DOHH2 (cell line): ENCODE data around the gene KRT17.
A peak's percentile ranks its signal among the peaks of the same experiment; 100 is the strongest.

Experiments
- H3F3A ChIP-seq: fragments of 200-600 bp; sonication (generic), shearing (Covaris generic); 2 replicates; pipeline ENCODE4 v1.6.0; 2016; ENCODE audit warnings: antibody characterized with exemption, mild to moderate bottlenecking; ENCODE audit not compliant: control insufficient read depth, insufficient read depth
- H3K27ac ChIP-seq: fragments of 200-600 bp; sonication (generic); 2 replicates; pipeline ENCODE4 v1.5.1; 2014; ENCODE audit warnings: low read depth, mild to moderate bottlenecking, low read length, moderate library complexity
- H3K27me3 ChIP-seq: fragments of 200-600 bp; sonication (generic); 2 replicates; pipeline ENCODE4 v1.6.1; 2014; ENCODE audit warnings: mild to moderate bottlenecking, low read length, mixed read lengths; ENCODE audit not compliant: control insufficient read depth
- H3K36me3 ChIP-seq: fragments of 200-600 bp; sonication (generic); 2 replicates; pipeline ENCODE4 v1.6.1; 2014; ENCODE audit warnings: mild to moderate bottlenecking, low read length, moderate library complexity, mixed read lengths; ENCODE audit not compliant: control insufficient read depth
- H3K4me1 ChIP-seq: fragments of 200-600 bp; sonication (generic); 2 replicates; pipeline ENCODE4 v1.6.1; 2014; ENCODE audit warnings: mild to moderate bottlenecking, low read length, mixed read lengths; ENCODE audit not compliant: control insufficient read depth
- H3K4me2 ChIP-seq: fragments of 200-600 bp; sonication (generic); 2 replicates; pipeline ENCODE4 v1.6.0; 2014; ENCODE audit warnings: mild to moderate bottlenecking, low read length, moderate library complexity
- H3K4me3 ChIP-seq: fragments of 200-600 bp; sonication (generic); 2 replicates; pipeline ENCODE4 v1.5.1; 2014; ENCODE audit warnings: mild to moderate bottlenecking, low read length, mixed read lengths
- H3K79me2 ChIP-seq: fragments of 200-600 bp; sonication (generic); 2 replicates; pipeline ENCODE4 v1.6.1; 2014; ENCODE audit warnings: mild to moderate bottlenecking, low read length, mixed read lengths; ENCODE audit not compliant: control insufficient read depth
- H3K9me2 ChIP-seq: fragments of 200-600 bp; sonication (generic); replicated peaks from 2 replicates; pipeline ENCODE4 v1.6.1; 2014; ENCODE audit warnings: mild to moderate bottlenecking, low read length, mixed read lengths; ENCODE audit not compliant: control insufficient read depth
- H3K9me3 ChIP-seq: fragments of 200-600 bp; sonication (generic); 2 replicates; pipeline ENCODE4 v1.6.1; 2014; ENCODE audit warnings: antibody characterized with exemption, low read length, mixed read lengths; ENCODE audit not compliant: control insufficient read depth, insufficient read depth
- H4K20me1 ChIP-seq: fragments of 200-600 bp; sonication (generic); 2 replicates; pipeline ENCODE4 v1.6.0; 2014; ENCODE audit warnings: low read depth, mild to moderate bottlenecking, antibody characterized with exemption, low read length, moderate library complexity; ENCODE audit not compliant: control insufficient read depth, insufficient read depth
- EZH2phosphoT487 ChIP-seq: fragments of 200-600 bp; sonication (generic); IDR thresholded peaks from 2 replicates; pipeline ENCODE4 v1.6.1; 2017; ENCODE audit warnings: borderline replicate concordance, mild to moderate bottlenecking, antibody characterized with exemption, low read length, moderate library complexity, mixed read lengths
- TF ChIP-seq, protein P1 (sequence below): fragments of 200-600 bp; sonication (generic); IDR thresholded peaks from one replicate; pipeline ENCODE4 v1.5.1; 2014; ENCODE audit warnings: antibody characterized with exemption, mild to moderate bottlenecking, low read depth, low read length; ENCODE audit not compliant: poor library complexity, severe bottlenecking

The KRT17 gene

DNA sequence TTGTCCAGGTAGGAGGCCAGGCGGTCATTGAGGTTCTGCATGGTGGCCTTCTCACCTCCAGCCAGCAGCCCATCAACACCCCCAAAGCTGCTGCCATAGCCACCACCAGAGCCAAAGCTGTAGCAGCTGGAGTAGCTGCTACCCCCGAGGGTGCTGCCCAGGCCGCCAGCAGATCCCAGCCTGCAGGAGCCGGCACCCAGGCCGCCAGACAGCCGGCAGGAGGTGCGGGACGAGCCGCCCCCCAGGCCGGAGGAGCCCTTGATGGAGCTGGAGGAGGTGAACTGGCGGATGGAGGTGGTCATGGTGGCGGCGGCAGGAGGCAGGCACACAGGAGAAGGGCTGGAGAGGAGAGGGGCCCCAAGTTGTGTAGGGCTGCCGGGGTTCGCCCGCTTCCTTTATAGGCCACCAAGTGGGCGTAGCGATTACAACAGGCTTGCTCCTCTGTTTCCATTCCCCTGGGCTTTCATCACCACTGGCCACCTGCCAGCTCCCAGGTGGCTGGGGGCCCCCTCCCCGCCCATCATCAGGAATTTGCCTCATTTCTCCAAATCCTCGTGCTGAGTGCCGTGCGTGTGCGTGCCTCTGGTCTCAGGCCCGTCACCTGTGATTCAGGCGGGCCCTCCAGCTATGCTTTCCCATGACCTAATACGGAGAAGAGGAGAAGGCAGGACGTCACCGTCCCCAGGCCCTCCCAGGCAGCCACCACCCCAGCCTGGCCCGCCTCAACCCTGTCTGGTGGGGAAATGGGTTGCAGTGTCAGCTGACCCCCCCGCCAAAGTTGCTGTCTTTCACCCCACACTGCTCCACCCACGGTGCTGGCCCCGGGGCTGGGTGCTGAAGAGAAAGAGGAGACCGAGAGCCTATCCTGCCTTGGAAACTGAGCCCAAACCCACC, at the start of gene KRT17:
TSS of gene KRT17 (minus strand) at position 368 of the 894 bp plus-strand sequence. CDS start at position 302, 66 bp downstream.
- Histone ChIP-seq H3K4me3 (no peak within 1 kb of the TSS), H4K20me1 (no peaks in the 10 kb centered on the region), H3K27me3 (no peaks in the 10 kb centered on the region), H3K9me3 (no peaks in the 10 kb centered on the region), H3K4me2 (no peak within 1 kb of the TSS), H3F3A (no peaks in the 10 kb centered on the region), H3K79me2 (no peaks in the 10 kb centered on the region), H3K4me1 (no peaks in the 10 kb centered on the region), H3K9me2 (no peaks in the 10 kb centered on the region), H3K27ac (no peak within 1 kb of the TSS), H3K36me3 (no peaks in the 10 kb centered on the region)
- TF ChIP-seq EZH2phosphoT487, result no peak
- TF ChIP-seq, protein P1, sequence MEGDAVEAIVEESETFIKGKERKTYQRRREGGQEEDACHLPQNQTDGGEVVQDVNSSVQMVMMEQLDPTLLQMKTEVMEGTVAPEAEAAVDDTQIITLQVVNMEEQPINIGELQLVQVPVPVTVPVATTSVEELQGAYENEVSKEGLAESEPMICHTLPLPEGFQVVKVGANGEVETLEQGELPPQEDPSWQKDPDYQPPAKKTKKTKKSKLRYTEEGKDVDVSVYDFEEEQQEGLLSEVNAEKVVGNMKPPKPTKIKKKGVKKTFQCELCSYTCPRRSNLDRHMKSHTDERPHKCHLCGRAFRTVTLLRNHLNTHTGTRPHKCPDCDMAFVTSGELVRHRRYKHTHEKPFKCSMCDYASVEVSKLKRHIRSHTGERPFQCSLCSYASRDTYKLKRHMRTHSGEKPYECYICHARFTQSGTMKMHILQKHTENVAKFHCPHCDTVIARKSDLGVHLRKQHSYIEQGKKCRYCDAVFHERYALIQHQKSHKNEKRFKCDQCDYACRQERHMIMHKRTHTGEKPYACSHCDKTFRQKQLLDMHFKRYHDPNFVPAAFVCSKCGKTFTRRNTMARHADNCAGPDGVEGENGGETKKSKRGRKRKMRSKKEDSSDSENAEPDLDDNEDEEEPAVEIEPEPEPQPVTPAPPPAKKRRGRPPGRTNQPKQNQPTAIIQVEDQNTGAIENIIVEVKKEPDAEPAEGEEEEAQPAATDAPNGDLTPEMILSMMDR, result no peak

DNA sequence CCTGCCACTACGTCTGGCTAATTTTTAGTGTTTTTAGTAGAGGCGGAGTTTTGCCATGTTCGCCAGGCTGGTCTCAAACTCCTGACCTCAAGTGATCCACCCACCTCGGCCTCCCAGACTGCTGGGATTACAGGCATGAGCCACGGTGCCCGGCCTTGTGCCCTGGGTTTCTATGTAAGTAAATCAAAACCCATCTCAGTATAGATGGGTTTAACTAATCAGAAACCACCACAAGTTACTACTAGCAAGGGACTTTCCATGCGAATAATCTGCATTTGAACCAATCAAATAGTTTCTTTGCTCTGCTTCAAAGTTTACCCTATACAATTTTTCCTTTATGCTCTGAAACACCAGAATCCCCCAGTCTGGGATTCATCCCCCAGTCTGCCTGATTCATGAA, 47.8 kb upstream of the KRT17 start:
- Histone ChIP-seq H3K4me2 (no peak overlapping the region), H3K9me2 (no peaks in the 10 kb centered on the region), H3K4me1 (peaks cover 12% of the 10 kb centered on the region)

DNA sequence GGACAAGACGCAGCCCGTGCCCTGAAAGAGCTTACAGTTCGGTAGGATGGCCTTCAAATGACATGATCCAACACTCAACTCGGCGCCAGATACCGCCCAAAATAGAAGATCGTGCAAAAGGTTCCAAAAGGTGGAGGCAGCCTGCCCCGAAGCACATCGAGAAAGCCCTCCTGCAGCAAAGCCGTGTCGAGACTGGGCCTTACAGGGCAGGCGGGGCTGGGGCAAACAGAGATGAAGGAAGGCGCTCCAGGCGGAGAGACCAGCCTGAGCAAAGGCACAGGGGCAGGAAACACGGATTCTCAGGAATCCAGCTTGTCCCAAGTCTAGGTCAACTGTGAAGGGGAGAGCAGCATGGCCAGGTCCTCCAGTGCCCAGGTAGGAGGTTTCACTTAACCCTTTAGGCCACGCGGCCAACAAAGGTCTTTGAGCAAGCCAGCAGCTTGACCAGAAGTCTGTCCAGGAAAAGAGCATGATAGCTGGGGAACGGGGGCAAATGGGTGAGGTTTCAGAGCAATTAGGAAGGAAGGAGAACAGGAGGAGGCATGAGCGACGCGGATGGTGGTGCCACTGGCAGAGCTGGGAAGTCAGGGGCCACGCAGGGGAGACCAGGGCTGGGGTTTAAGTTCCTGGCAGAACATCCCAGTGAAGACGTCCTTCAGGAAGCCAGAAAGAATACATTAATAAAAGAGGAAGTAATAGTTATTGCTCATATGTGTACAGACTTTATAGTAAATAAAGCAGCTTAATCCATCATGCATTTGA, 43.1 kb upstream of the KRT17 start:
- Histone ChIP-seq H3K36me3 (no peaks in the 10 kb centered on the region), H3K4me1 (peaks cover 32% of the 10 kb centered on the region), H3K9me2 (no peaks in the 10 kb centered on the region), H3K9me3 (no peaks in the 10 kb centered on the region), H3F3A (no peaks in the 10 kb centered on the region; the same call in 1 of the 2 replicates), H3K4me3 (peak overlapping the region; percentile 72), H4K20me1 (no peaks in the 10 kb centered on the region), H3K27me3 (no peaks in the 10 kb centered on the region), H3K4me2 (peak overlapping the region; percentile 77), H3K27ac (peak overlapping the region; percentile 78), H3K79me2 (no peaks in the 10 kb centered on the region)
- TF ChIP-seq, protein P1, result peak; percentile 23
- TF ChIP-seq EZH2phosphoT487, result no peak

More for the DNA sequence above, 47.8 kb upstream of the KRT17 start:
- Histone ChIP-seq H3K36me3 (no peaks in the 10 kb centered on the region), H3K27me3 (peaks cover 13% of the 10 kb centered on the region), H4K20me1 (no peaks in the 10 kb centered on the region), H3K4me3 (no peak overlapping the region), H3K9me3 (no peaks in the 10 kb centered on the region), H3F3A (no peaks in the 10 kb centered on the region), H3K27ac (no peak overlapping the region), H3K79me2 (no peaks in the 10 kb centered on the region)
- TF ChIP-seq EZH2phosphoT487, result no peak
- TF ChIP-seq, protein P1, result no peak
